GM13977 (cell line): ENCODE results near the gene FANK1.

ENCODE experiments used
- DNase-seq: peaks from one replicate; pipeline ENCODE4 v3.0.0; 2012; ENCODE audit warnings: low spot score
- in situ Hi-C: fragments of 300-500 bp; cut with MboI; formaldehyde crosslinking; loops from one replicate; pipeline ENCODE4 v1.12.0; 2022; ENCODE audit warnings: low sequenced_read_pairs, low pct_unique_long_range_greater_than_20kb, mixed read lengths, inconsistent platforms; ENCODE audit not compliant: unreplicated experiment
- TF ChIP-seq, protein P1 (sequence below): IDR thresholded peaks from 2 replicates; pipeline ENCODE4 v1.5.1; 2012; ENCODE audit warnings: mild to moderate bottlenecking, control low read depth; ENCODE audit not compliant: insufficient read depth; ENCODE audit errors: extremely low read depth, missing control alignments

FANK1 gene

DNA sequence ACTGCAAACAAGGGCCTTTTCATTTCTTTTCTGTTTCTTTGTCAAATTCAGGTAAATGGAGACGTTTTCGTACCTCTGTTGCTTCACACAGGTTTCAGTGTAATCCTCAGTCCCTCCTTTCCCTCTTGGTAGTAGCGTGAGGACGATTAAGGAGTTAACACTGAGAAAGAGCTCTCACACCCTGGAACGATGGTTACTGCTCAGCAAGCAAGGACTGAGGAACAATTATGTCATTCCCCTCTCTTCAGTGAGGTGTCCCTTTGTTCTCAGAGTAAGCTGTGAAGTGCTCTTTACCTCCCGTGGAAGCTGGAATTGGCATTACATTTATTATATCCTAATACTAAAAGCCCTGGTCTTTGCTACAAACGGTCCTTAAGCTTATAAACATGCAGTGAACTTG is 95.9 kb downstream of the FANK1 start:
- in situ Hi-C loops: loop anchor here (25.0 kb wide), 1 partner anchor 495 kb away; no protein-coding TSS in a partner anchor
- TF ChIP-seq, protein P1, sequence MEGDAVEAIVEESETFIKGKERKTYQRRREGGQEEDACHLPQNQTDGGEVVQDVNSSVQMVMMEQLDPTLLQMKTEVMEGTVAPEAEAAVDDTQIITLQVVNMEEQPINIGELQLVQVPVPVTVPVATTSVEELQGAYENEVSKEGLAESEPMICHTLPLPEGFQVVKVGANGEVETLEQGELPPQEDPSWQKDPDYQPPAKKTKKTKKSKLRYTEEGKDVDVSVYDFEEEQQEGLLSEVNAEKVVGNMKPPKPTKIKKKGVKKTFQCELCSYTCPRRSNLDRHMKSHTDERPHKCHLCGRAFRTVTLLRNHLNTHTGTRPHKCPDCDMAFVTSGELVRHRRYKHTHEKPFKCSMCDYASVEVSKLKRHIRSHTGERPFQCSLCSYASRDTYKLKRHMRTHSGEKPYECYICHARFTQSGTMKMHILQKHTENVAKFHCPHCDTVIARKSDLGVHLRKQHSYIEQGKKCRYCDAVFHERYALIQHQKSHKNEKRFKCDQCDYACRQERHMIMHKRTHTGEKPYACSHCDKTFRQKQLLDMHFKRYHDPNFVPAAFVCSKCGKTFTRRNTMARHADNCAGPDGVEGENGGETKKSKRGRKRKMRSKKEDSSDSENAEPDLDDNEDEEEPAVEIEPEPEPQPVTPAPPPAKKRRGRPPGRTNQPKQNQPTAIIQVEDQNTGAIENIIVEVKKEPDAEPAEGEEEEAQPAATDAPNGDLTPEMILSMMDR: no peak
- no peak for DNase-seq

DNA sequence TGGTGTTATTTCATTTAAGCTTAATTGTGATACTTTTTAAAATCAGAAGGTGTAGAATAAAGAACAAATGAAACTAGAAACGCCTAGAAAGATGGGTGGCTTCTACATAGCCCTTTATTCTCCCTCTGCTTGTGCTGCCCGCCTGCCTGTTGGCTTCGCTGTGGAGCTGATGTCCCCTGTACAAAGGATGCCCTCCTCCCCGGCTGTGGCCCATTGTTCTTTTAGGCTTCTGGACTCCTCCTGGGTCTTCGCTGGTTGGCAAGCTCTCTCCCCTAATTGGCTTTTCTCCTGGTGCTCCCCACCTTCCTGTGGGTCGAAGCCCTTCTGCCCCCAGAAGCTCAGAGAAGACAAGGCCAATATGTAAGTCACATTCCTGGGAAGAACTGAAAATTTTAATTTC is 98.2 kb downstream of the FANK1 start:
- in situ Hi-C loops: loop anchor here (25.0 kb wide), 1 partner anchor 493 kb away; no protein-coding TSS in a partner anchor
- DNase-seq: no peak
- TF ChIP-seq, protein P1: no peak

DNA sequence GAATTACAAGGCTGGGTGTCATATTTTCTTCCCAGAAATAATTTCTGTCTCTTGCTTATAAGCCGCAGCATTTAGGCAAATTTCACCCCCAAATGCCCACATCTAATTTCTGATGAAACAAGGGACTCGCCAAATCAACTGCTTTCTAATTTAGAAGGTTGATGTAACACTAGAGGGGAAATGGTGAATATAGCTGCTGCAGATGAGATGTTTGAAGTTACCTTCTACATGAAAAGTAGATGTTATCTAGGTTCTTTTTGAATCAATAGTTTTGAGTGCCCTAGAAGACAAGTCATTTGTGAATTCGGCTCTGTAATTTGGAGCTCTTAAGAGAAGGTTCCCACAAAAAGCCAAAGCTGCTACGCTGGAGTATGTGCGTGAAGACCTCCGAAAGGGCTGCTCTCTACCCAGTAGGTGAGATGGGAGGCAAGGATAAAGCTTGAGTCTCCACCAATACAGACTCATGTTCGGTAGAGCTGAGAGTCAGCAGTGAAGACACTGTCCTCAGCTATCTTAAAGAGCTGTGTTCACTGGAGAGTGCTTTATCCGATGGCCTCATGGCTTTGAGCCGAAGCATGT is 99.5 kb downstream of the FANK1 start:
- in situ Hi-C loops: loop anchor here (25.0 kb wide), 1 partner anchor 491 kb away; no protein-coding TSS in a partner anchor
- no peak for DNase-seq
- TF ChIP-seq, protein P1: no peak

DNA sequence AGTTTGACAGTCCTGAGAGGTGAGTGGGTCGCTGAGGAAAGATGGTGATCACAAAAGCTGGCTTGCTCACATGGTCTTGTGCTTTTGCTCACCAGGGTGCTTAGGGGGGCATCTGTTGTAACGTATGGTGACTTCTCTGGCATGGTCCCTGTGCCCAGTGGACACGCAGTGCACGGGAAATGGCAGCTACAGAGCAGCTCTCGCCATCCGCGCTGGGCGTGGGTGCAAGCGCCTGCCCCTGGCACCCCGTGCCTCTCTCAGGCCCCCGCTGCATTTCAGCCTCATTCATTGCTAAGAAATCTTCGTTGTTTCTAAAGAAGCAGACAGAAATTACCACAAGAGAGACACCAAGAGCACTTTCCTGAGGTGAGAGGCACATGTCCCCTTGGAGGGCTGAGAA is 101.2 kb downstream of the FANK1 start:
- no peak for DNase-seq
- TF ChIP-seq, protein P1: no peak
- in situ Hi-C loops: loop anchor here (25.0 kb wide), 1 partner anchor 490 kb away; no protein-coding TSS in a partner anchor

DNA sequence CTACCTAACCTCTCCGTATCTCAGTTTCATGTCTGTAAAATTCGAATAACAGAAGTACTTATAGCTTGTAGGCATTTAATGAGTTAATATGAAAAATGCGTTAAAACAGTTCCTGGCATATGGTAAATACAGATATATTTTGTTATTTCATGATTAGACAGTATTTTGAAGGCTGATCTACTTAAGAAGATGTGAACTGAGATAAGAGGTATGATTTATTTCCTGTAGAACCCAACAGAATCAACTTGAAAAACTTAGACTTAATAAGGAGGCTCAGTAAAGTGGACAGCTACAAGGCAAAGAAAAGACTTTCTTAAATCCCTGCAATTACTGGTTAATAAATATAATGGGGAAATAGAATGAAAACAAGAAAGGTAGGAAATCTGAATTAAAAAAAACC is 103.3 kb downstream of the FANK1 start:
- no peak for DNase-seq
- in situ Hi-C loops: loop anchor here (25.0 kb wide), 1 partner anchor 488 kb away; no protein-coding TSS in a partner anchor
- TF ChIP-seq, protein P1: no peak

DNA sequence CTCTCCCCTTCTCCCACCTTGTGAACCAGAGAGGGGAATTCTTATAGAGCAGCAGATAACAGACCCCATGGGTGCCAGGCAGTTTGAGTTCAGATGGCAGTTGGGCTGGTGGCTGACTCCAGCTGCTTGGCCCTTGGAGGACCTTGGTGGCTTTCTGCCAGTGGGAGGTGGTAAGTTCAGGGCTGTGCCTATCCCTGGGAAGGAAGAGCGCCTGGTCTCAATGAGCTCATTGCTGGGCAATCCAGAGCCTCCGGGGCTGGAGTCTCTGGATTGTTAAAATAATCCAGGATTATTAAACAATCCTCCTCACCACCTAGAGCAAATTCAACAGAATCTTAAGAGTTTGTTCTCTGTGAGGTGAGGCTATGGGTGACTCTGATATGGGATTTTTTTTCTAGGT is 105.2 kb downstream of the FANK1 start:
- DNase-seq: no peak
- TF ChIP-seq, protein P1: no peak
- in situ Hi-C loops: no loop called here

DNA sequence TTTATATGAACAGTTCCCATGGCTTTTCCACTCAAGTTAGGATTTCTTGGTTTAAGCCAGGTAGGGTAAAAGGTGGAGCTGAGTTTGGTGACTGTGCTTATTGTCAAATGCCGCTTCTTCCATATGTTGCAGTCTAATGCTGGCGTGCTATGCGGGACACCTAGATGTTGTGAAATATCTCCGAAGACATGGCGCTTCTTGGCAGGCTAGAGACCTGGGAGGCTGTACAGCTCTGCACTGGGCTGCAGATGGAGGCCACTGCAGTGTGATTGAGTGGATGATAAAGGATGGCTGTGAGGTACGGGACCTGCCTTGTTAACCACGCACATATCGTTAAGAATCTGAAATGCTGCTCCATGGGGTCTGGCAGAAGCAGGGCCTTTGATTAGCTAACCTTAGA is 108.4 kb downstream of the FANK1 start:
- TF ChIP-seq, protein P1: no peak
- in situ Hi-C loops: no loop called here
- DNase-seq: no peak
